Duodenal mucosa (tissue), 2 donors: Measurements from ENCODE around the gene CNEP1R1.

Experiments used
- H3K27ac ChIP-seq: one replicate; pipeline ENCODE4 v1.7.0; 2013; ENCODE audit warnings: low read depth, low read length
- H3K27me3 ChIP-seq, 2 donors: one replicate each; pipeline ENCODE4 v1.7.0; 2013; ENCODE audit warnings: low read length in 2 of 2, control low read depth in 1 of 2; ENCODE audit not compliant: insufficient read depth in 2 of 2, control insufficient read depth in 1 of 2
- H3K36me3 ChIP-seq, 2 donors: one replicate each; pipeline ENCODE4 v1.7.0; 2013; ENCODE audit warnings: low read length in 2 of 2, control low read depth in 1 of 2; ENCODE audit not compliant: insufficient read depth in 2 of 2, control insufficient read depth in 1 of 2
- H3K4me1 ChIP-seq, 2 donors: one replicate each; pipeline ENCODE4 v1.7.0; 2013; ENCODE audit warnings: low read length in 2 of 2, control low read depth in 1 of 2; ENCODE audit not compliant: insufficient read depth in 2 of 2, control insufficient read depth in 1 of 2
- H3K4me3 ChIP-seq, 2 donors: one replicate each; pipeline ENCODE4 v1.7.0; 2013; ENCODE audit warnings: low read length in 2 of 2, low read depth in 1 of 2
- H3K9ac ChIP-seq, 2 donors: one replicate each; pipeline ENCODE4 v1.7.0; 2013; ENCODE audit warnings: low read length in 2 of 2, low read depth in 1 of 2
- H3K9me3 ChIP-seq, 2 donors: one replicate each; pipeline ENCODE4 v1.7.0; 2013; ENCODE audit warnings: low read length in 2 of 2, control low read depth in 1 of 2; ENCODE audit not compliant: control insufficient read depth in 1 of 2

The CNEP1R1 gene

DNA sequence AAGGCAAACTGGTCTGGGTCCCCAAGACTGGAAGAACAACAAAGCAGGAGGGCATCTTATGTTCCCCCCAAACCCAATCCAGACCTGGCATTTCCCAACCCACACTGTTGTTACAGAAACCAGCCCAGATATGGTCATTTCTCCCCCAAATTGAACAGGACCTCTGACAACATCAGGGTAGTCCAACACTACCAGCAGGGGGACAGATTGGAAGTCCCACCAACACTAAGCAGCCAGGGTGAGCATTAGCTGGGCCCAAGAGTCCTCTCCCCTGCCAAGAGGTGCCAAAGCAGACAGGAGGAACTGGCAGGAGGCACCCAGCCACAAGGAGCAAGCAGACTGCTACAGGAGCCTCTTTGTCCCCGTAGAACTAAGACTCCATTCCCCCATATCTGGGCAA, 29.3 kb upstream of the CNEP1R1 start:
- Histone ChIP-seq H3K27ac (no peak overlapping the region), H3K4me3 (no peak overlapping the region), H3K4me1 (no peaks in the 10 kb centered on the region), H3K9me3 (no peaks in the 10 kb centered on the region), H3K27me3 (peaks cover 0 to 4% of the 10 kb centered on the region in 2 donors), H3K9ac (no peak overlapping the region), H3K36me3 (no peaks in the 10 kb centered on the region)

DNA sequence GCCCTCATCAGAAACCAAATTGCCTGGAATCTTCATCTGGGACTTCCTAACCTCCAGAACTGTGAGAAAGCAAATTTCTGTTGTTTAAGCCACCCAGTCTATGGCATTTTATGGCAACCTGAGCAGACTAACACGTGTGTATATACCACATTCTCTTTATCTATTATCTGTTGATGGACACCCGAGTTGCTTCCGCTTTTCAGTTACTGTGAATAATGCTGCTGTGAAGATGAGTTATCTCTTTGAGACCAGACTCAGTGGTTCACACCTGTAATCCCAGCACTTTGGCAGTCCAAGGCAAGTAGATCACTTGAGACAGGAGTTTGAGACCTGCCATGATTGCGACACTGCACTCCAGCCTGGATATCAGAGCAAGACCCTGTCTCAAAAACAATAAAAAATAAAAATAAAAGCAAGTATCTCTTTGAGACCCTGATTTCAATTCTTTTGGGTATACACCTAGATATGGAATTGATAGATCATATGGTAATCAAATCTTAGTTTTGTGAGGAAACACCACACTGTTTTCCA, 27.2 kb upstream of the CNEP1R1 start:
- Histone ChIP-seq H3K27me3 (peaks cover 0 to 4% of the 10 kb centered on the region in 2 donors), H3K27ac (no peak overlapping the region), H3K4me1 (no peaks in the 10 kb centered on the region), H3K4me3 (no peak overlapping the region), H3K9me3 (no peaks in the 10 kb centered on the region), H3K36me3 (no peaks in the 10 kb centered on the region), H3K9ac (no peak overlapping the region)

GRCh38 chr16:49998991-49999390, 26.0 kb upstream of the CNEP1R1 start:
- Histone ChIP-seq H3K4me1 (no peaks in the 10 kb centered on the region), H3K4me3 (no peak overlapping the region), H3K36me3 (no peaks in the 10 kb centered on the region), H3K27me3 (peaks cover 0 to 4% of the 10 kb centered on the region in 2 donors), H3K27ac (no peak overlapping the region), H3K9ac (no peak overlapping the region), H3K9me3 (no peaks in the 10 kb centered on the region)

DNA sequence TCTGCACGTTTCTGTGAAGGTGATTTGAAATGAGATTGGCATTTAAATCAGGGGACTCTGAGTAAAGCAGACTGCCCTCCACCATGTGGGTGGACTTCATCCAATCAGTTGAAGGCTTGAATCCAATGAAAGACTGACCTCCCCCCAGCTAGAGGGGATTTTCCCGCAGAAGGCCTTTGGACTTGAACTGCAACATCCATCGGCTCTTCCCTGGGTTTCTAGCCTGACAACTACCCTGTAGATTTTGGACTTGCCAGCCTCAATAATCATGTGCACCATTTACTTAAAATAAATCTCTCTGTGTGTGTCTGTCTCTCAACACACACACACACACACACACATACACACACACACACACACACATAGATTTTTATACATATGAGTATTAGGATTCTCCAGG, 23.9 kb upstream of the CNEP1R1 start:
- Histone ChIP-seq H3K36me3 (no peaks in the 10 kb centered on the region), H3K27ac (no peak overlapping the region)

GRCh38 chr16:50002190-50002589, 22.8 kb upstream of the CNEP1R1 start:
- H3K4me1 ChIP-seq = no peaks in the 10 kb centered on the region
- H3K4me3 ChIP-seq = no peak overlapping the region
- no peaks in the 10 kb centered on the region for H3K9me3 ChIP-seq
- no peaks in the 10 kb centered on the region for H3K36me3 ChIP-seq
- H3K27ac ChIP-seq = no peak overlapping the region
- no peak overlapping the region for H3K9ac ChIP-seq
- no peaks in the 10 kb centered on the region for H3K27me3 ChIP-seq

More for the DNA sequence above, 23.9 kb upstream of the CNEP1R1 start:
- Histone ChIP-seq H3K4me3 (no peak overlapping the region), H3K9ac (no peak overlapping the region), H3K27me3 (no peaks in the 10 kb centered on the region), H3K4me1 (no peaks in the 10 kb centered on the region), H3K9me3 (no peaks in the 10 kb centered on the region)

GRCh38 chr16:50004239-50004638, 20.8 kb upstream of the CNEP1R1 start:
- H3K4me3 ChIP-seq = no peak overlapping the region
- no peak overlapping the region for H3K9ac ChIP-seq
- no peak overlapping the region for H3K27ac ChIP-seq
- H3K4me1 ChIP-seq = no peaks in the 10 kb centered on the region
- H3K9me3 ChIP-seq = no peaks in the 10 kb centered on the region
- no peaks in the 10 kb centered on the region for H3K36me3 ChIP-seq
- H3K27me3 ChIP-seq = no peaks in the 10 kb centered on the region

GRCh38 chr16:50006964-50007363, 18.1 kb upstream of the CNEP1R1 start:
- no peaks in the 10 kb centered on the region for H3K27me3 ChIP-seq
- H3K4me1 ChIP-seq = no peaks in the 10 kb centered on the region
- no peaks in the 10 kb centered on the region for H3K9me3 ChIP-seq
- H3K36me3 ChIP-seq = no peaks in the 10 kb centered on the region
- no peak overlapping the region for H3K27ac ChIP-seq
- H3K9ac ChIP-seq = no peak overlapping the region
- H3K4me3 ChIP-seq = no peak overlapping the region

DNA sequence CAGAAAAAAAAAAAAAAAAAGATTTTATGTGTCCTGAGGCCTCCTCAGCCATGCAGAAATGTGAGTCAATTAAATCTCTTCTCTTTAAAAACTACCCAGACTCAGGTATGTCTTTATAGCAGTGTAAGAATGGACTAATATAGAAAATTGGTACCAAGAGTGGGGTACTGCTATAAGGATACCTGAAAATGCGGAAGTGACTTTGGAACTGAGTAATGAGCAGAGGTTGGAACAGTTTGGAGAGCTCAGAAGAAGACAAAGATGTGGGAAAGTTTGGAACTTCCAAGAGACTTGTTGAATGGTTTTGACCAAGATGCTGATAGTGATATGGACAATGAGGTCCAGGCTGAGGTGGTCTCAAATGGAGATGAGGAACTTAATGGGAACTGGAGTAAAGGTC, 17.3 kb upstream of the CNEP1R1 start:
- H3K9me3 ChIP-seq = no peaks in the 10 kb centered on the region
- H3K27me3 ChIP-seq = no peaks in the 10 kb centered on the region
- no peak overlapping the region for H3K27ac ChIP-seq
- H3K4me1 ChIP-seq = no peaks in the 10 kb centered on the region
- no peaks in the 10 kb centered on the region for H3K36me3 ChIP-seq
- H3K9ac ChIP-seq = no peak overlapping the region
- H3K4me3 ChIP-seq = no peak overlapping the region

- H3K27ac ChIP-seq = no peak overlapping the region
- no peaks in the 10 kb centered on the region for H3K36me3 ChIP-seq
- no peaks in the 10 kb centered on the region for H3K27me3 ChIP-seq
- no peak overlapping the region for H3K9ac ChIP-seq
- H3K4me3 ChIP-seq = no peak overlapping the region
- H3K9me3 ChIP-seq = no peaks in the 10 kb centered on the region
- no peaks in the 10 kb centered on the region for H3K4me1 ChIP-seq
These were observed 14.8 kb upstream of the CNEP1R1 start for GRCh38 chr16:50010212-50010611.

- Histone ChIP-seq H3K27ac (no peak overlapping the region), H3K9me3 (no peaks in the 10 kb centered on the region), H3K9ac (no peak overlapping the region), H3K4me3 (no peak overlapping the region), H3K27me3 (no peaks in the 10 kb centered on the region), H3K36me3 (no peaks in the 10 kb centered on the region), H3K4me1 (no peaks in the 10 kb centered on the region)
These were observed 13.3 kb upstream of the CNEP1R1 start for GRCh38 chr16:50011707-50012106.

GRCh38 chr16:50012182-50012581, 12.8 kb upstream of the CNEP1R1 start:
- H3K4me1 ChIP-seq = no peaks in the 10 kb centered on the region
- H3K4me3 ChIP-seq = no peak overlapping the region
- no peak overlapping the region for H3K9ac ChIP-seq
- no peaks in the 10 kb centered on the region for H3K9me3 ChIP-seq
- H3K27ac ChIP-seq = no peak overlapping the region
- H3K36me3 ChIP-seq = no peaks in the 10 kb centered on the region
- H3K27me3 ChIP-seq = no peaks in the 10 kb centered on the region
